GM19099 (cell line): ENCODE data around the gene PCIF1.

Source experiments
- POLR2A ChIP-seq: IDR thresholded peaks from 3 replicates; pipeline ENCODE4 v1.6.1; 2011; ENCODE audit warnings: low read depth; ENCODE audit not compliant: insufficient read length; ENCODE audit errors: extremely low read depth

Gene PCIF1

DNA sequence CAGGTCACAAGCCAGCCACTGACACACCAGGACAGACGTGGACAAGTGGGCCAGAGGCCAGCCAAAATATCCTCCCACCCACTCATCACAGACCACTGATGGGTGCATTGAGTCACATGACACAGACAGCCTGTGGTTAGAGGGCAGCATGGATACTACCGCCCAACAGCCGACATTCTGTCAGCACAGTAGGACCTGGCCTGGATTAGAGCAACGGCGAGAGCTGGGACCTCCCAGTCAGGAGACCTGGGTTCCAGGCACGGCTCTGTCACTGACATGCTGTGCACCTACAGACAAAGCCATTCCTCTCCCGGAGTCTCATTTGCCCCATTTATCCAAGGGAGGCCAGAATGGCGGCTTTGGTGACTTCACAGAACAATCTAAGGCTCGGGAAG lies 29.5 kb downstream of the PCIF1 start:
- no peak for TF ChIP-seq POLR2A

DNA sequence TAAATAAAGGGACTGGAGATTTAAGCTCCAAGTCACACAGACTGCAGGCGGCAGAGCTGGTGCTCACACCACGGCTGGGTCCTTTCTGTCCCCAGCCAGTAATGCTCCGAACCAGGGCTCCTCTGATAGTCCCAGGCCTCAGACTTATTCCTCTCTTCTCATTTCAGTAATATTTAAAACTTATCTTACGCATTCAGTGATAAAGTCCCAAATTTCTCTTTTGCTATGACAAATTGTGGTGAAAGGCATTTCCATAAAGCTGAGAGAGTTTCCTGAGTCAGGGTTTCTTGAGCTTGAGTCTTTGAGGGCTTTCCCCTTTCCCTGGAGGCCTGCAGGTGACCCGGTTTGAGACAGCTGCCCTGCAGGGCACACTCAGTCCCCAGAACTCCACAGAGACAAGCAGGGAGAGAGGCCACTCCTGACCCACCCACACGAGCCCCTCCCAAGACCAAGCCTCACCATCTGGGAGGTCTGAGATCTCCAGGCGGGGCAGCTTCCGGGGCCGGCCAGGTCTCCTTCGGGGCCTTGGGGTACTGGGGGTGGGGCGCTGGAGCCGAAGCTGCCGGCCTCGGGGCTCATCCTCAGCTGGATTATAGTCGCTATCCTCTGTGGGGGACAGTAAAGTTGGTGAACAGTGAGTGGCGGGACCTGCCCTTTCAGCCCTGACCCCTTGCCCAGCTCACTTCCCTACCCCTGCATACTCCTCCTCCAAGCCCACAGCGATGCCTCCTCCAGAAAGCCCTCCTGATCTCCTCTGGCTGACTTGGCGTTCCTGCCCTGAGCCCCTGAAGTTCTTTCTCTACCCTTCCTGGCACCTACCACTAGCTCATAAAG lies 30.9 kb downstream of the PCIF1 start:
- TF ChIP-seq POLR2A = no peak

DNA sequence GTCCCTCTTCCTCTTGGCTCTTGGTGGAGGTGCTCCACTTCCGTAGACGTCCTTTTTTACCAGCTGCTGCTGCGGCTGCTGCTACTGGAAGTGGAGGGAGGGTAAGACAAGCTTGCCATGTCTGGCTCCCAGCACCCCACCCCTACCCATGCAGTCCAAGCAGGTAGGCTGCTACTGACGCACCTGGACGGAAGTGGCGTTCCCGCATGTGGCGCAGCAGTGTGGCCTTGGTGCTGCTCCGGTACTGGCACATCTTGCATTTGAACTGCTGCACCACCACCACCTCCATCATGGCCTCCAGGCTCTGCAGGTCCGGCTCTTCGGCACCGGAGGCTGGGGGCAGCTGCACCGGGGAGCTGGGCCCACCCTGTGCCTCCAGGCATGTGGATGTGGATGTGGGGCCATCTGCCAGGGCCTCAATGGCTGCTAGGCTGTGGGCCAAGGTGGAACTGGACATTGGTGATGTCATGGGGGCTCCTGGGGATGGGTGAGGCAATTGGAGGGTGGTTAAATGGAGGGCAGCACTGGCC lies 33.1 kb downstream of the PCIF1 start:
- no peak for TF ChIP-seq POLR2A

DNA sequence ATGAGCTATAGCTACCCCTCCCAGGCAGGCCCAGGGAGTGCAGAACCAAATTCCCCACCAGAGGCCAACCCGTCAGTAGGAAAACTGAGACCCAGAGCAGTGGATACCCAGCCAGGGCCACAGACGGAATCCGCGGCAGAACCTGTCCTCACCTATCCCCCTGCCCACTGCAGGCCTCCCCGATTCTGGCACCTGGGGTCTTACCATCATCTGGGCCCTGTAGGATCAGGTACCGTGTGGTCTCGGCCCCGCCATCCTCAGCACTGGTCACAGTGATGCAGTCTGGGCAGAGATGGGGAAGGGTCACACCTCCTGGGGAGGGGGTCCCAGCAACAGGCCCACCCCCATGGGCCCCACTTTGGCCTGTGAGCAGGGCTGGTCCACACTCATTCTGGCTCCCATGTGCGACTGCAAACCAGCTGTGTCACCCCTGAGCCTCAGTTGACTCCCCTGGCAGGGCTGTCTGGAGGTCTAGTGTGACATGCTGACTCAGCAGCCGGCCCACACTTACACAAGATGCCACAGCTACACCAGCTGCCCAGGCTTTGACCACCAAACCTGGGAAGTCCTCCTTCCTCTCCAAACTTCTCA lies 33.7 kb downstream of the PCIF1 start:
- no peak for TF ChIP-seq POLR2A

DNA sequence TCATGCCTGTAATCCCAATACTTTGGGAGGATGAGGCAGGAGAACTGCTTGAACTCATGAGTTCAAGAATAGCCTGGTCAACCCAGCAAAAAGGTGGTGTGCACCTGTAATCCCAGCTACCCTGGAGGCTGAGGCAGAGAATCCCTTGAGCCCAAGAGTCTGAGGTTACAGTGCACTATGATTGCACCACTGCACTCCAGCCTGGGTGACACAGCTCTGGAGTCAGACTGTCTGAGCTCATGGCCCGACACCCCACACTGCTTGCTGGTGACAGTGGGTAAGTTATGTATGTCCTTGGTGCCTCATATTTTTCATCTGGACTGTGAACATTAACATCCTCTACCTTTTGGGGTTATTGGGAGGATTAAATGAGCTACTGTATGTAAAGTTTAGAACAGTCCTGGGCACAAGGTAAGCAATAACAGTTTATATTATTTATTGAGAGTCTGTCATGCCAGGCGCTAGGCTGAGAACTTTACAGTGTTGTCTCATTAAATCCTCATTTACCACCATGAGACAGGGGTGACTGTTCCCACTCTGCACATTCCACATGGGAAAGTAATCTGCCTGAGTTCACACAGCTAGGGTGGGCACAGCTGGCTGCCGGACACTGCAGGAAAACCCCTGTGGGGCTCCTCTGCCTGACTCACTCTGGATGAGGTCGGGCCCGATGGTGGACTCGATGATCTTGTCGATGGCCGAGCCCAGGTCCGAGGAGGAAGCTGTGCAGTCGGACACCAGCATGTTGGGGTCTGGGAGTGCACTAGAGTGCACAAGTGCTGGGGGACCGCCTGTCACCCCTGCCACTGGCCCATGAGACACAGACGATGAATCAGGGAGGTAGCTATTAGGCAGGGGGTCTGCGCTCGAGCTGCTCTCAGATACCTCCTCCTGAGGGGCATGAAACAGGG lies 34.6 kb downstream of the PCIF1 start:
- TF ChIP-seq POLR2A = no peak

DNA sequence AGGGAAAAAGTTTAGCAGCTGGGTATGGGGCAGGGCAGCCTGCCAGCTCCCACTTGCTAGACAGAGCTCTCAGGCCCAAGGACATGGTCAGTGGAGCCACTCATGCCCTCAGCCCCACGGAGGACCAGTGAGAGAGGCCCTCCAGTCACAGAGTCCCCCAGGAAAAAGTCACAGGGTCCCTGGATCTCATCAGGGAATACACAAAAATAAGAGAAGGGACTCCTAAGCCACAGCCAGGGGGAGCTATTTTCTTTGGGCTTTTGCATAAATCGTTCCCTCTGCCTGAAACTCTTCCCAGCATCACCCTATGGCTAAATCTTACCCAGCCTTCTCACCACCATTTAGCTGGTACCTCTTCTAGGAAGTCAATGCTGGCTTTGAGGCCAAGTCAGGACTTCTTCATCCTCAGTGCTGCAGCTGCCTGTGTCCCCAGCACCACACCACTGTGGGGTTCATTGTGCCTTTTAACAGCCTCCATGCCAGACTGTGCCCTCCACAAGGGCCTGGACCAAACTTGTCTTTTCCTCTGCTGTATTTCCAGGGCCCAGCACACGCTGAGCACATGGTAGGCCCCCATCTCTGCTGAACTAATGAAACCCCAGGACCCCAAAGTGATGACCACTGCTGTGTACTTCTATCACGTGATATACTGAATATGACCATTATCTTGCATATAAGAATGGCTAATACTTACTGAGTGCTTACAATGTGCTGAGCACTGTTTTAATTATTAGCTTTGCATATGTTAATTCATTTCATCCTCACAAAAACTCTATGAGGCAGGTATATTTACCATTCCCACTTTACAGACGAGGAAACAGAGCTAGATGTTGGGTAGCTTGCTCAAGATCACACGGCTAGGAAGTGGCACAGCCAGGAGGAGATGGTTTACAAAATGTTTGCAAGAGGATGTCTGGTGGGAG lies 35.5 kb downstream of the PCIF1 start:
- TF ChIP-seq POLR2A = no peak

DNA sequence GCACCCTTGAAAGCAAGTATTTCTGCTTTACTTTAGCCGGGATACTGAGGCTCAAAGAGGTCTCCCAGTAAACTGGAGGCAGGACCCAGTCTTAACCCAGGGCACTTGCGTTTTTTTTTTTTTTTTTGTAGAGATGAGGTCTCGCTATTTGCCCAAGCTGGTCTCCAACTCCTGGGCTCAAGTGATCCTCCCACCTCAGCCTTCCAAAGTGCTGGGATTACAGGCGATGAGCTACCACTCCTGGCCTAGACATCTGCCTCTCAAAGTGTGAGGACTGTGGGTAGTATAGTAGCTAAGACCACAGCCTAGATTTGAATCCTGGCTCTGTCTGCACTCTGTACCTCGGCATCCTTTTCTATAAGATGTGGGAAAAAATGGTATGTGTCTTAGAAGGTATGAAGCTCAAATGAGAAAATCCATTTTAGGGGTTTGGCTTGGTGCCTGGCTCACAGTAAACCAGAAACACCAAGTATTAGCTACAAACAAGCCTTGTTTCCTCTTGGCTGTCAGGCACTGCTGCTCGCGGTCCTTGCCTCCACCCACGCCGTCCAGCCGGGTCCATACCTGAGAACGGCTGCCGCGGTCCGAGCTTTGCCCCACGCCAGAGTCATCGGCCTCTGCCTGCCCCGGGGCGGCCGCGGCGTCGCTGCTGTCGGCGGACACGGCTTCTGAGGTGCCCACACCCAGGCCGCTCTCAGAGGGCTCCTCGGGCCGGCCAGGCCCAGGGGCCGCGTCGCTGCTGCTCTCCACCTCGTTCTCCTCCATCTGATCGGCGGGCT lies 36.4 kb downstream of the PCIF1 start:
- no peak for TF ChIP-seq POLR2A

DNA sequence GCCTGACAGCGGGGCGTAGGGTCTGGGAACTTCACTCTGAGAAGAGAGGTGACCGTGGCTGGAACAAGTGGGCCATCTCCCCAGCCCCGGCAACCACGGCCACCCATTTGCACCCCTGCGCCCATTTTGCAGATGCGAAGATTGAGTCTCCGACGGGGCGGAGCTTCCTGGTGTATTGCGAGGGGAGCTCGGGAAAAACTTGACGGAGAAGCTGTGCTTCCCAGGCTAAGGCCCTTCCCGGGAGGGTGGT lies 36.9 kb downstream of the PCIF1 start:
- TF ChIP-seq POLR2A = no peak

DNA sequence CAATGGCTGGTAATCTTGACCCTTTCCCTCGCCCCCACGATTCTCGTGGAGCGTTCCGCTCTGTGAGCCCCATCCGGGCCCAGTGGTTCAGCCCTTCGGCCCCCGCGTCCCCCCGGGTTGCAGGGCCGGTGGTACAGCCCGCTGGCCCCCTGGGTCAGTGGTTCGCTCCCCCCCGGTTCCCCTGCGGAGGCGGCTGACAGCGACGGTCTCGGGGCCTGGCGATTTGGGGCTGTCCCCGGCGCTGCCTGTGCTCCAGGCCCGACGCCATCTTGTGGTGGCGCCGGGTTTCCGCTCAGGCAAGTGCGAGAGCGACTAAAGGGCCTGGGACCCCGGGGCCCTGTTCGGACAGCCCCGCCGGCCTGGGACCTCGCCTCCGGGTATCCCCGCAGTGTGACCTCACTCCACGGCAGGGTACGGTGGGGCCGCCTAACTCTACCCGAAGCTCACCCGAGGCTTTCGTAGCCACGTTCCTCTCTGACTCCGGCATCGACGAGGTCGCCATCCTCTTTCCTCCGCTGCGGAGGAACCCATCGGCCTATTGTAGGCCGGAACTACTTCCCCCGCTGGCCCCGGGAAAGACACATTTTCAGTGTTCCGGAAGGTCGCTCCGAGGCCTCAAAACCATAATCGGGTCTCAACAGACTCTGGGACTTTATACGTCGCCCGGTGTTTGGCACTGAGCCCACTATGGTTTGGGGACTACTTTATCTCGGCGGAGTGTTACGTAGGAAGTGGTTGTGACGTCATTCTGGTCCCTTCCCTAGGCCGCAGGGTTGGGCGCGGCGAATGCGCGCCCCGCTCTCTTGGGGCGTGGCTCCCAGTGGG lies 37.4 kb downstream of the PCIF1 start, which contains the start of gene ZNF335:
Gene ZNF335, minus strand, starts transcription at position 529 of the 825 bp plus-strand sequence. CDS start 793 bp downstream, outside the sequence.
- TF ChIP-seq POLR2A = peak; percentile 37

DNA sequence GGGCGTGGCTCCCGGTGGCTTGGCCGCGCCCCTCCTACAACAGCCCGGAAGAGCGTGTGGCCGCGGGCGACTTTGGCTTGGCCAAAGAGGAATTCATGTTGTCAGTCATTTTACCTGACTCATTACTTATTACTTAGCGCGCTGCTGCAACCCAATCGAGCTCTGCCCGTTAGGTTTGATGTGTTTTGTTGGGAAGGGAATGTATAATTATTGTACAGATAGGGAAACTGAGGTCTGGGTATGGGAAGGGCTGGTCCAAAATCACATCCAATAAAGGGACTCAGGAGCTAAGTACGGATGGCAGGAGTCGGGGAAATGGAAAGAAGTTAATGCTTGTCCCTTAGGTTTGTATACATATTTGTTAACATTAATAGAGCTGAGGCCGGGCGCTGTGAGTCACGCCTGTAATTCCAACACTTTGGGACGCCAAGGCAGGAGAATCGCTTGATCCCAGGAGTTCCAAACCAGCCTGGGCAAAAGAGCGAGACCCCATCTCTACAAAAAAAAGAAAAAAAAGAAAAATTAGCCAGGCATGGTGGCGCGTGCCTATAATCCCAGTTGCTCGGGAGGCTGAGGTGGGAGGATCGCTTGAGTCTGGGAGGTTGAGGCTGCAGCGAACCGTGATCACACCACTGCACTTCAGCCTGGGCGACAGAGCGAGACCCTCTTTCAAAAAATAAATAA lies 38.2 kb downstream of the PCIF1 start:
- TF ChIP-seq POLR2A = peak; percentile 69

DNA sequence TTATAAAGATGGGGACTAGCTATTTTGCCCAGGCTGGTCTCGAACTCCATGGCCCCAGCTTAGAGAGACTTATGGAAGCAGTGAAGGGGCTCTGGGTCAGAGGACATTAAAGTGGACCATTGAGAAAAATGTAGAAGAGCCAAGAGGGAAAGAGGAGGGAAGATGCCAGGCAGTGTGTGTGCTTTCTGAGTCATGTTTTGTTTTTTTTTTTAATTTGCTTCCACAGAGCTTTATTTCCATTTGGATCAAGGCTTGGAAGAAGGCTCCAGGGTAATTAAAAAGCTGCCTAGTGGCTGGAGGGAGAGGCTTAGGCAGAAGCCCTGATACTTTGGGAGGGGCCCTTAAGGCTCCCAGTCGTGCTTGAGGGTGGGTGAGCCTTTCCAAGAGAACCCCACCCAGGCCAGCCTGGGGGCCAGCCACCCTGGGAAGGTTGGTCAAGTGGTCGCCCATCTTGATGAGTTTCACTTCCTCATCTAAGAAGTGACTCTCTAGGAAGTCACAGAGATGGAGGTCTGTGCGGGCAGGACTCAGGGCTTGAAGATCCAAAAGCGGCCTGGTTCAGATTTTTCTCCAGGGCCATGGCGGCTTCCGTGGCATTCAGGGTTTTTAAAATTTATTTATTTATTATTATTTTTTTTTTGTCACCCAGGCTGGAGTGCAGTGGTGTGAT lies 40.5 kb downstream of the PCIF1 start:
- TF ChIP-seq POLR2A = no peak

DNA sequence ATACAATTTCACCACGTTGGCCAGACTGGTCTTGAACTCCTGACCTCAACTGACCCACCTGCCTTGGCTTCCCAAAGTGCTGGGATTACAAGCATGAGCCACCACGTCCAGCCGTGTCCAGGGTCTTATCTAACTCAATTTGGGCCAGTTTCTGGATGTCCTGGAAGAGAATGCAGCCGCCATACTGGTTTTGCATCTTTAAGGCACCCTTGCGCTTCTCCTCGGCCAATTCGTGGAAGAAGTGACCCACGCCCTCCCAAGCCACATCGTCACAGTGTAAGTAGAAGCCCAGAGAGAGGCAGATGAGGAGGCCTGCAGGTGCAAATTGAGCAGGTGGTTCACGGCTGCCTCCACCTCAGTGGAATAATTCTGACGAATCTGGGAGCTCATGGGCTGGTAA lies 41.2 kb downstream of the PCIF1 start:
- TF ChIP-seq POLR2A = no peak

DNA sequence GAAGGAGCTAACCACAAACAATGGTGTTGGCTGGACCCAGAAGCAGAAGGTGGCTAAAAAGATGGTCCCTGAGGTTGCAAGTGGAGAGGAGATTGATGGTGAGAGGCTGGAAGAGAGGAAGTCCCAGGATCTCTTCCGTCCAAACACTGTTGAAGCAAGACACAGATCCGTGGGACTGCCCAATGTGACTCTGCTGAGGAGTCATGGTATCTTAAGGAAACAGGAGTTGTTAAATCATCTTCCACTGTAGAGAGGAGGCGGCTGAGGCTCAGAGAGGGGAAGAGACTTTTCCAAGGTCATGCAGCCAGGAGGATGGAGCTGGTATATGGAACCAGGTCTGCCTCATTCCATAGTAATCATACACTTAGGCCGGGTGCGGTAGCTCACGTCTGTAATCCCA lies 41.6 kb downstream of the PCIF1 start:
- TF ChIP-seq POLR2A = no peak
